ENCODE measurements around the gene PCBP3. TPM values are rescaled to one million over a fixed set of nuclear protein-coding genes. Genes with fewer than 3 reads are reported as not detected.
"Not testable (repeated sequence)": the region's sequence is repeated elsewhere in the genome, so short reads cannot be mapped to it uniquely, and the experiment has no call there.

Gene PCBP3
- total RNA-seq, 2 donors from 2014 or later = 0.77 to 17.2 TPM

- no peak for DNase-seq (ENCODE audit: low spot score)
These were observed 41.4 kb upstream of the PCBP3 start for GRCh38 chr21:45602106-45602505.

GRCh38 chr21:45603481-45603880 is 40.0 kb upstream of the PCBP3 start:
- no peak overlapping the region for H3K4me3 ChIP-seq
- H3K9me3 ChIP-seq = no peaks in the 10 kb centered on the region
- H3K36me3 ChIP-seq = no peaks in the 10 kb centered on the region
- intact Hi-C loops (cut with DNase I) = no loop called here
- H3K27ac ChIP-seq = no peak overlapping the region
- H3K27me3 ChIP-seq (replicated peaks; ENCODE audit: insufficient read depth) = no peaks in the 10 kb centered on the region
- no peaks in the 10 kb centered on the region for H3K4me1 ChIP-seq (replicated peaks)
- TF ChIP-seq POLR2AphosphoS5 (IDR thresholded peaks at IDR 0.05) = no peak
- no peak for TF ChIP-seq POLR2A (IDR thresholded peaks at IDR 0.05)
- TF ChIP-seq CTCF (IDR thresholded peaks at IDR 0.05) = no peak
- no peak for DNase-seq (ENCODE audit: low spot score)

More at GRCh38 chr21:45602106-45602505, 41.4 kb upstream of the PCBP3 start:
- H3K27me3 ChIP-seq (replicated peaks; ENCODE audit: insufficient read depth) = no peaks in the 10 kb centered on the region
- no peak overlapping the region for H3K27ac ChIP-seq
- H3K36me3 ChIP-seq = no peaks in the 10 kb centered on the region
- TF ChIP-seq CTCF (IDR thresholded peaks at IDR 0.05) (no peak), POLR2A (IDR thresholded peaks at IDR 0.05) (no peak), POLR2AphosphoS5 (IDR thresholded peaks at IDR 0.05) (no peak)
- intact Hi-C loops (cut with DNase I) = no loop called here
- H3K4me1 ChIP-seq (replicated peaks) = no peaks in the 10 kb centered on the region
- H3K4me3 ChIP-seq = no peak overlapping the region
- WGBS = 87% methylated on average over 5 of the region's 5 CpGs
- no peaks in the 10 kb centered on the region for H3K9me3 ChIP-seq

- DNase-seq (ENCODE audit: low spot score); H3K9me3 ChIP-seq; H3K27me3 ChIP-seq (replicated peaks; ENCODE audit: insufficient read depth); H3K4me3 ChIP-seq; H3K4me1 ChIP-seq (replicated peaks); intact Hi-C loops (cut with DNase I); H3K27ac ChIP-seq; H3K36me3 ChIP-seq: not testable (repeated sequence)
- WGBS = 95% methylated on average over 6 of the region's 8 CpGs
These were observed 38.8 kb upstream of the PCBP3 start for GRCh38 chr21:45604681-45605080.

- H3K4me1 ChIP-seq (replicated peaks) = no peaks in the 10 kb centered on the region
- H3K9me3 ChIP-seq = no peaks in the 10 kb centered on the region
- no peak overlapping the region for H3K4me3 ChIP-seq
- H3K36me3 ChIP-seq = no peaks in the 10 kb centered on the region
- DNase-seq (ENCODE audit: low spot score) = no peak
- H3K27me3 ChIP-seq (replicated peaks; ENCODE audit: insufficient read depth) = peaks cover 2% of the 10 kb centered on the region
- TF ChIP-seq CTCF (IDR thresholded peaks at IDR 0.05) (no peak), POLR2A (IDR thresholded peaks at IDR 0.05) (no peak), POLR2AphosphoS5 (IDR thresholded peaks at IDR 0.05) (no peak)
- intact Hi-C loops (cut with DNase I) = no loop called here
- 60% methylated on average over 23 of the region's 23 CpGs for WGBS
- H3K27ac ChIP-seq = no peak overlapping the region
These were observed 36.3 kb upstream of the PCBP3 start for GRCh38 chr21:45607021-45607908.

GRCh38 chr21:45607909-45608295 is 35.6 kb upstream of the PCBP3 start:
- no peak for TF ChIP-seq CTCF (IDR thresholded peaks at IDR 0.05)
- TF ChIP-seq POLR2AphosphoS5 (IDR thresholded peaks at IDR 0.05) = no peak
- no peak for TF ChIP-seq POLR2A (IDR thresholded peaks at IDR 0.05)
- Histone ChIP-seq H3K27ac (no peak overlapping the region), H3K27me3 (replicated peaks; ENCODE audit: insufficient read depth) (peaks cover 2% of the 10 kb centered on the region), H3K36me3 (no peaks in the 10 kb centered on the region), H3K9me3 (no peaks in the 10 kb centered on the region), H3K4me1 (replicated peaks) (no peaks in the 10 kb centered on the region), H3K4me3 (no peak overlapping the region)
- WGBS = 75% methylated on average over 20 of the region's 20 CpGs
- intact Hi-C loops (cut with DNase I) = no loop called here
- DNase-seq (ENCODE audit: low spot score) = no peak

GRCh38 chr21:45608747-45609470 is 34.6 kb upstream of the PCBP3 start:
- DNase-seq (ENCODE audit: low spot score); H3K4me1 ChIP-seq (replicated peaks); H3K9me3 ChIP-seq; intact Hi-C loops (cut with DNase I); H3K27ac ChIP-seq; H3K27me3 ChIP-seq (replicated peaks; ENCODE audit: insufficient read depth); H3K4me3 ChIP-seq; H3K36me3 ChIP-seq: not testable (repeated sequence)
- WGBS = 71% methylated on average over 15 of the region's 15 CpGs

GRCh38 chr21:45609616-45610015 is 33.9 kb upstream of the PCBP3 start:
- intact Hi-C loops (cut with DNase I) = not testable (repeated sequence)

More at GRCh38 chr21:45609616-45610015, 33.9 kb upstream of the PCBP3 start:
- not testable (repeated sequence) for H3K27me3 ChIP-seq (replicated peaks; ENCODE audit: insufficient read depth); H3K4me3 ChIP-seq; DNase-seq (ENCODE audit: low spot score); H3K9me3 ChIP-seq; H3K27ac ChIP-seq; H3K4me1 ChIP-seq (replicated peaks); H3K36me3 ChIP-seq
- WGBS = 89% methylated on average over 6 of the region's 6 CpGs
